Stimulated activated CD4-positive, alpha-beta T cell treated with anti-CD3 and anti-CD28 coated beads, Interleukin-15, amount 100 ng/mL, for 1 hour (primary cell): ENCODE data around the gene GGA1.
"Not testable (repeated sequence)": the region's sequence is repeated elsewhere in the genome, so short reads cannot be mapped to it uniquely, and the experiment has no call there.

Experiments
- DNase-seq, 2 donors: peaks; one replicate each; pipeline ENCODE4 v3.0.0-alpha.2; 2020; ENCODE audit warnings: low read depth in 1 of 2, low spot score in 1 of 2

The GGA1 gene

DNA sequence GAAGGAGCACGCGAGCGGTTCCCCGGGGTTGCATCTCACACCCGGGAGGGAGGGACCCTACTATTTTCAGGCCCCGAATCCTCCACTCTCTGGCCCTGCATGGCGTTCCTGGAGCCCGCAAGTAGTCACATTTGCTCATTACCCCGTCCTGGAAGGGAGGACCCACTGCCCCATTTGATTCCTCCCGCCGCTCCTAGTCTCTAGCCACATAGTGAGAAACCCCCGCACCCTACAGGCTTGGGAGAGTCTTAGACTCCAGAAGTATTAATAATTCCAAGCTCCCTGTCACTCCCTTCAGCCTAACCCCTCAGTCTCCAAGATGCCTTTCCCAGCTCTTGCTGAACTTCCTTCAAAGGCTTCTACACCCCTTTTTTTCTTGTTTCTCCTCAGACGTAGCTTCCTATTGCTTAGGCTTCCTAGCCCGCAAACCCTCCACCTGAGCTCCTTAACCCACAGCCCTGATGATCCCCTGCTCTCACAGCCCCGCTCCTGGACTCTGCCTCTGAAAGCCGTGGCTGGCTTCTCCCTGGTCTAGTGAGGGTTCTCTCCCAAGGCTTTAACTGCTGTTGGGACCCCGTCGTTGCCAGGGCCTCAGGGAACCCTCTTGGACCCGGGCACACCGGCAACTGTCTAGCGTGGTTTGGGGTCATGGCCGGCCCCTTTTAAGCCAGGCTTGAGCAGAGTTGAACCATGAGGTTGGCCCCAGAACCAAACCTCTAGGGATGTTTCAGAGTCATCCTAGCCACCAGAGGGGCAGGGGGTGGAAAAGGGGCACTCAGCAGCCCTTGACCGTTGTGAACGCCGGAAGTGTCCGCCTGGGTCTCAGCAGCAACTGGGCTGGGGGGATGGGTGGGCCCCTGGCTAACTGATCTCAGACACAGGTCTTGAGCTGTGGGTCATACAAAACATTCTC lies 862 bp downstream of the GGA1 start:
- DNase-seq = no peak

DNA sequence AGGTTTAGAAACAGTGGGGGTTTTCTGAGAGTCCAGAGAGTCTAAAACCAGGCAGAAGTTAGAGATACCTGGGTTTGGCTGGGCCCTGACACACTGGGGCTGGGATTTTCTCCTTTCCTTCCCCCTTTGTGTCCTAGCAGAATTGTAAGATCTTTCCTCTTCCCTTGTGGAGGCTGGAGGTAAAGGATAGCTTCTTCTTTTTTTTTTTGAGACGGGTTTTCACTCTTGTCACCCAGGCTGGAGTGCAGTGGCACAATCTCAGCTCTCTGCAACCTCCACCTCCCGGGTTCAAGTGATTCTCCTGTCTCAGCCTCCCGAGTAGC lies 1.5 kb downstream of the GGA1 start:
- not testable (repeated sequence) for DNase-seq

DNA sequence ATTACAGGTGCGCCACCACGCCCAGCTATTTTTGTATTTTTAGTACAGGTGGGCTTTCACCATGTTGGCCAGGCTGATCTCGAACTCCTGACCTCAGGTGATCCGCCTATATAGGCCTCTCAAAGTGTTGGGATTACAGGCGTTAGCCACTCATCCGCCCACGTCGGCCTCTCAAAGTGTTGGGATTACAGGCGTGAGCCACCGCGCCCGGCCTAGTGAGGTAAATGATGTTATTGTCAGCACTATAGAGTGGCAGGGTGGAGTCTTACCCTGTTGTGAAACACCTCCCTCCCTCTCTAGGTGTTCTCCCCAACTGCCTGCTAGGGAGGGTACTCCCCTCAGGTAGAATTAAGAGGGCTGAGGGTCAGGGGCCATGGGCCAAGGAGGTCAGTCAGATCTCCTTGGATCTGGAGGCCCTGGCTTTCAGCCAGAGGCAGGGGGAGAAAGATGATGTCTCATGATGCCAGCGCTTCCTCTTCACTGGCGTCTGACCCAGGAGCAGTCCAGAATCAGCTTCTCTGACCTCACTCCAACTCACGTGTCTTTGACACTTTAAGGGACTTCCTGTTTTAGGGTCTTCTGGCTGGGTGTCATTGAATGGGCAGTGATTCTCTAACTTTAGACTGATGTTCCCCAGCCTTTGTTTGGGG lies 2.0 kb downstream of the GGA1 start:
- no peak for DNase-seq

- DNase-seq = no peak
These were observed 2.6 kb downstream of the GGA1 start for GRCh38 chr22:37611207-37611606.

DNA sequence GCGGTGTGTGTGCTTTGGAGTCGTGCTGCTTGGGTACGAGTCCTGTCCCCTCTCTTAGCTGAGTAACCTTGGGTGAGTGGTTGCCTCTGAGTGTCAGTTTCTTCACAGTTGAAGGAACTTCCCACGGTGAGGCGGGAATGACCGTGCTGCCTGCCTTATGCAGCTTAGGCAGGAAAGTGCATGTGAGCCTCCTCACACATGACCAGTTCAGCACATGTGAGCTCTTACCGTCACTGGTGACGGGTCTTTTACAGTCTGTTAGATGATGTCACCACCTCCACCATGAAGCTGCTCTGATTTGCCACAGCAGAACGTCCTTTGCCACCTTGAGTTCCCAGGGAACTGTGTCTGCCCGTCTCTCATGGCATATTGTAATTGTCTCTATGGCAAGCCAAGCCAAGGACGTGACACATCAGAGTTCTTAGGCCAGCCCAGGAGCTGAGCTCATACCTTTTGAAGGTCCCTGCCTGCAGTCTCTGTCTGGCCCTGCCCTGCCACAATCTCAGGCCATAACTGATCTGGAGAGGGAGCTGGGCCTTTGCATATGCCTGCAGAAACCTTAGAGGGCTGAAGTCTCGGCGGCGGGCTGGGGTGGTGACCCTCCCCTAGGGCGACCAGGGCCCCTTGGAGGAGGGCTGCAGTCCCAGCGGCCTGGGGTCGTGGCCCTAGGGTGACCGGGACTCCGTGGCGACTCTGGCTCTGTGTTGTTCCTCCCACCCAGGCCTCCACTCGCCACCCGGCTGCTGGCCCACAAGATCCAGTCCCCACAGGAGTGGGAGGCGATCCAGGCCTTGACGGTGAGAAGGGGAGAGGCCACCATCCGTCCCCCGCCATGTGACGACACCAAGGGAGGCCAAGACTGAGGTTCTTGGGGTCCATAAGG lies 7.8 kb downstream of the GGA1 start:
- no peak for DNase-seq

- no peak for DNase-seq
These were observed 8.8 kb downstream of the GGA1 start for GRCh38 chr22:37617431-37617830.

DNA sequence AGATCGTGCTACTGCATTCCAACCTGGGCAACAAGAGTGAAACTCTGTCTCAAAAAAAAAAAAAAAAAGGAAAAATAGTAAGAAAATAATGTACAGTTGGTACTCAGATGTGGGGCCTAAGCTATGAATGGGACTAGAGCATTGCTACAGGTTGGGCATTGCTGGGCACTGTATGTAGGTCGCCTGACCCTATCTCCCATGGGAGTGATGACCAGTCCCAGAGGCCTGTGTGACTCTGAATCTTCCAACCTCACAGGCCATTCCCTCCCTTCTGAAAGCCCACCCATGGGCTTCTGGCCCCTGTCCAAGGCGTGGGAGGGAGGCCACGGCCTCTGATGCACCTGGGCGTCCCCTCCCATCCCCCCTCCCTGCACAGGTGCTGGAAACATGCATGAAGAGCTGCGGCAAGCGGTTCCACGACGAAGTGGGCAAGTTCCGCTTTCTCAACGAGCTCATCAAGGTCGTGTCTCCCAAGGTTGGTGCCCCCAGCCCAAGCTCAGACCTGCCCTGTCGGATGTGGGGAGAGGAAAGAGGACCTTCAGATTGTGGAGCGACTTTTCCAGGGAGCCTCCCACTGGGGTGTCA lies 9.5 kb downstream of the GGA1 start:
- DNase-seq = no peak

GRCh38 chr22:37618674-37619073 lies 10.0 kb downstream of the GGA1 start:
- DNase-seq = no peak

DNA sequence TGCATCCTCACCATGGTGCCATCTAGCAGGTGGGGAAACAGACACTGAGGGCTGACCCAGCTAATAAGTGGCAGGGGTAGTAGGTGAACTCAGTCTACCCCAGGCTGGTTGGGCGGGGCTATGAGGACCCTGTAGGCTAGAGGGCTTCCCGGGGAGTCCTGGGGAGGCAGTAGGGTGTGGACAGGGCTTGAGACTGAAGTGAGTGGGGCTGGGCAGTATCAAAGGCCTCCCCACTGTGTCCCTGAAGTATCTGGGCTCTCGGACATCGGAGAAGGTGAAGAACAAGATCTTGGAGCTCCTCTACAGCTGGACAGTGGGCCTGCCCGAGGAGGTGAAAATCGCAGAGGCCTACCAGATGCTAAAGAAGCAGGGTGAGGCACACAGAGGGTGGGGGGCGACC lies 11.4 kb downstream of the GGA1 start:
- DNase-seq = no peak

- no peak for DNase-seq
These were observed 12.8 kb downstream of the GGA1 start for GRCh38 chr22:37621352-37621860.

- DNase-seq = peak; percentile 51 to 65
These were observed 14.7 kb downstream of the GGA1 start for GRCh38 chr22:37623075-37624016.

DNA sequence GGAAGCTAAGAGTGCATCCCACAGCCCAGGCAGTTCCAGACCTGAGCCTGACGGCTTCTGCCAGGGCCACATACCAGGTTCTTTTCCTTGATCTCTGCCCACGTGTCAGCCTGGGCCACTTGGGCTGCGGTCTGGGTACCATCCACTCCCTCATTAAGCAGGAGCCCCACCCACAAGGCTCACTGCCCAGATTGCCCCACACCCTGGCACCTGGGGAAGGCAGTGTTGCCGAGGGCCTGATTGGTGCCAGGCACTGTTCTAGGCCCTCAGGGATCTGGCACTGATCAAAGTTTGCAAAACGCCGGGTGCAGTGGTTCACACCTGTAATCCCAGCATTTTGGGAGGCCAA lies 15.4 kb downstream of the GGA1 start:
- DNase-seq = no peak

DNA sequence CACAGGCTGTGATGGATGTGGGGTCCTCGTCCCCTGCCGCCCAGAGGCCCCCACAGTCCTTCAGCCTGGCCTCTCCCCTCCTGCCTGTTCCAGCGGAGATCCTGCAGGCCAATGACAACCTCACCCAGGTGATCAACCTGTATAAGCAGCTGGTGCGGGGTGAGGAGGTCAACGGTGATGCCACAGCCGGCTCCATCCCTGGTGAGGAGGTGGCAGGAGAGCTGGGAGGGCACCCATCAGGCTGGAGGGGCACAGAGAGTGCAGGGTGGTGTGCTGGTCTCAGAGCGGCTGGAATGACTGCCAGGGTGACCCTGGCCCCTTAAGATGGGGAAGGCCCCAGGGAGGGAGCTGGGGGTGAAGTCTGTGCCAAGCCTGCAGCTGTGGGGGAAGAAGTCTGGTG lies 16.2 kb downstream of the GGA1 start:
- DNase-seq = no peak

- no peak for DNase-seq
These were observed 17.1 kb downstream of the GGA1 start for GRCh38 chr22:37625737-37626136.

- DNase-seq = no peak
These were observed 17.5 kb downstream of the GGA1 start for GRCh38 chr22:37626144-37626543.

- DNase-seq = no peak
These were observed 18.0 kb downstream of the GGA1 start for GRCh38 chr22:37626556-37627075.

DNA sequence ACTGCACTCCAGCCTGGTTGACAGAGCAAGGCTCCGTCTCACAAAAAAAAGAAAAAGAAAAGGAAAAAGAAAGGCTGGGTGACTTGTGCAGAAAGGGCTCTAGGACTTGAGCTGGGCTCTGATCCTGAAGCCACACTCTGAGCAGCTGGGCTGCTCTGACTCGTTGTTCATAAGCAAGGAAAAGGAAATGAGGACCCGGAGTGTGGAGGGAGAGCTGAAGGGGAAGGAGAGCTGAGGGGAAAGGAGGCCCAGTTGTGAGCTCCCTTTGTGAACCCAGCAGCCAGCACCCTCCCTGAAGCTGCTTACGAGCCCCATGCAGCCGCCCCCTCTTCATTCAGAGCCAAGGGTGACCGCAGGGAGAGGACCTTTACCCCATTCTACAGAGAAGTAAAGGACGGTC lies 18.5 kb downstream of the GGA1 start:
- no peak for DNase-seq

- no peak for DNase-seq
These were observed 18.9 kb downstream of the GGA1 start for GRCh38 chr22:37627545-37627944.

- DNase-seq = no peak
These were observed 20.2 kb downstream of the GGA1 start for GRCh38 chr22:37628830-37629229.

DNA sequence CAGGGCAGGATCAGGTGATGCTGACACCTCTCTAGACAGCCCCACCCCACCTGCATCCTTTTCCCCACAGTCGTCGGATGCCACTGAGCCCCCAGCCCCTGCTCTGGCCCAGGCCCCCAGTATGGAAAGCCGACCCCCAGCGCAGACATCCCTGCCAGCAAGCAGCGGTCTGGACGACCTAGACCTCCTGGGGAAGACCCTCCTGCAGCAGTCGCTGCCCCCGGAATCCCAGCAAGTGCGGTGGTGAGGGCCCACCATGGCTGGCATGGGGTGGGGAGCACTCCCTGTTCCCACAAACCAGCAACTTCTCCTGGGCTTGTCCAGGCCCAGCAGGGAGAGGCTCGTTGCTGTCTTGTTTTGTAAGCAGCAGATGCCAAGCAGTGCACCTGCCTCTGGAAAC lies 21.3 kb downstream of the GGA1 start:
- DNase-seq = no peak
